Tibial nerve (tissue), 4 donors: ENCODE measurements around the gene TTC28.

Source experiments
- EP300 ChIP-seq, 2 donors: sonication (generic); formaldehyde crosslinking; IDR thresholded peaks; one replicate each; pipeline ENCODE4 v1.6.1; 2017; ENCODE audit warnings: antibody characterized with exemption in 2 of 2, mild to moderate bottlenecking in 1 of 2
- POLR2A ChIP-seq, 2 donors: fragments of 450-650 bp; IDR thresholded peaks; one replicate each; pipeline ENCODE4 v1.6.1; 2017; ENCODE audit warnings: antibody characterized with exemption in 2 of 2, mild to moderate bottlenecking in 2 of 2, moderate library complexity in 2 of 2
- TF ChIP-seq, protein P1 (sequence below), 5 experiments: fragments of 200-600 bp in 3 of 5; fragments of 450-650 bp in 2 of 5; sonication (generic) in 3 of 5; IDR thresholded peaks; one replicate each; pipeline ENCODE4 v1.5.1; 2016 to 2019; ENCODE audit warnings: antibody characterized with exemption in 5 of 5, mild to moderate bottlenecking in 3 of 5, moderate library complexity in 2 of 5

DNA sequence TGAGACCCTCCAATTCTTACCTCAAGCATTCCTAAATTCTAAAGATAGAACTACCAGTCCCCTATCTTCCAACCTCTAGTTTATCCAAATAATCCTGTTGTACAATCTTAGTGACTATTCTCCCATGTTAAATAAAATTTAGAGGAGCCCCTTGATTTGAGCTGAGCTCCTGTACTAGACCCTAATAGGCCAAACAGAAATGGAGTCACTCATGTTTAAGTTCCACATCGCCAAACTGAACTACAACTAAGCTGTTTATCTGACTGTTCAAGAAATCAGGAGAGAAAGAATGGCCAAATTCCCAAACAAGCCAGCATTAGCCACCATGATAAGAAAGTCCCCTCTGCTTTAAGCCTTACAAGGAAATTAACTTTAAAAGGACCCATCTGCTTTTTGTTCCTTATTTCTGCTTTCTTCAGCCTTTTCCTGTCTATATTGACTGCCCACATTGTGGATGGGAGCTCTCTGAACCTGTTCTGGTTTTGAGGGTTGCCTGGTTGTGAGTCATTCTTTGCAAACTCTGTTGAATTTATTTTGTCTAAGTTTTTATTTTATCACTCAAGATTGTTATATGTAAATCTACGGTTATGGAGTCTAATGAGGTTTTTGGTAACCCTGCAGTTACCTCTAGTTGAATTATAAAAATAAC is 90.4 kb downstream of the TTC28 start:
- TF ChIP-seq, protein P1, sequence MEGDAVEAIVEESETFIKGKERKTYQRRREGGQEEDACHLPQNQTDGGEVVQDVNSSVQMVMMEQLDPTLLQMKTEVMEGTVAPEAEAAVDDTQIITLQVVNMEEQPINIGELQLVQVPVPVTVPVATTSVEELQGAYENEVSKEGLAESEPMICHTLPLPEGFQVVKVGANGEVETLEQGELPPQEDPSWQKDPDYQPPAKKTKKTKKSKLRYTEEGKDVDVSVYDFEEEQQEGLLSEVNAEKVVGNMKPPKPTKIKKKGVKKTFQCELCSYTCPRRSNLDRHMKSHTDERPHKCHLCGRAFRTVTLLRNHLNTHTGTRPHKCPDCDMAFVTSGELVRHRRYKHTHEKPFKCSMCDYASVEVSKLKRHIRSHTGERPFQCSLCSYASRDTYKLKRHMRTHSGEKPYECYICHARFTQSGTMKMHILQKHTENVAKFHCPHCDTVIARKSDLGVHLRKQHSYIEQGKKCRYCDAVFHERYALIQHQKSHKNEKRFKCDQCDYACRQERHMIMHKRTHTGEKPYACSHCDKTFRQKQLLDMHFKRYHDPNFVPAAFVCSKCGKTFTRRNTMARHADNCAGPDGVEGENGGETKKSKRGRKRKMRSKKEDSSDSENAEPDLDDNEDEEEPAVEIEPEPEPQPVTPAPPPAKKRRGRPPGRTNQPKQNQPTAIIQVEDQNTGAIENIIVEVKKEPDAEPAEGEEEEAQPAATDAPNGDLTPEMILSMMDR (IDR thresholded peaks at IDR 0.05): no peak
- TF ChIP-seq POLR2A (IDR thresholded peaks at IDR 0.05): no peak
- no peak for TF ChIP-seq EP300 (IDR thresholded peaks at IDR 0.05)
